ENCODE data around the gene CYP4F22.

Gene CYP4F22

GRCh38 chr19:15534957-15535864, 26.9 kb downstream of the CYP4F22 start:
- no peak for ATAC-seq
- peak; percentile 36 for DNase-seq

GRCh38 chr19:15536350-15536749, 28.0 kb downstream of the CYP4F22 start:
- no peak for ATAC-seq
- no peak for DNase-seq

GRCh38 chr19:15538774-15539173, 30.4 kb downstream of the CYP4F22 start:
- DNase-seq (no peak), ATAC-seq (no peak)

GRCh38 chr19:15539638-15540037, 31.3 kb downstream of the CYP4F22 start:
- ATAC-seq: no peak
- DNase-seq: no peak

- no peak for ATAC-seq
- no peak for DNase-seq
These were observed 32.1 kb downstream of the CYP4F22 start for GRCh38 chr19:15540435-15540834.

- DNase-seq (no peak), ATAC-seq (no peak)
These were observed 36.0 kb downstream of the CYP4F22 start for GRCh38 chr19:15544283-15544682.

- no peak for ATAC-seq
- no peak for DNase-seq
These were observed 36.6 kb downstream of the CYP4F22 start for GRCh38 chr19:15544970-15545369.

- DNase-seq (no peak), ATAC-seq (no peak)
These were observed 40.3 kb downstream of the CYP4F22 start for GRCh38 chr19:15548648-15549047.

- no peak for ATAC-seq
- no peak for DNase-seq
These were observed 41.3 kb downstream of the CYP4F22 start for GRCh38 chr19:15549581-15549980.

- no peak for DNase-seq
- ATAC-seq: no peak
These were observed 41.9 kb downstream of the CYP4F22 start for GRCh38 chr19:15550273-15550672.

GRCh38 chr19:15550929-15551292, 42.6 kb downstream of the CYP4F22 start:
- ATAC-seq: no peak
- peak; percentile 35 for DNase-seq

GRCh38 chr19:15551293-15552004, 43.1 kb downstream of the CYP4F22 start:
- DNase-seq: peak; percentile 78

GRCh38 chr19:15555021-15555420, 46.7 kb downstream of the CYP4F22 start:
- DNase-seq (no peak), ATAC-seq (no peak)

More at GRCh38 chr19:15551293-15552004, 43.1 kb downstream of the CYP4F22 start:
- ATAC-seq: peak; percentile 30

GRCh38 chr19:15555759-15556633, 47.7 kb downstream of the CYP4F22 start:
- DNase-seq (peak; percentile 99), ATAC-seq (peak; percentile 95)

GRCh38 chr19:15556634-15557181, 48.4 kb downstream of the CYP4F22 start:
- no peak for DNase-seq
- no peak for ATAC-seq

- DNase-seq: no peak
These were observed 48.9 kb downstream of the CYP4F22 start for GRCh38 chr19:15557223-15557622.

GRCh38 chr19:15562145-15562544, 53.8 kb downstream of the CYP4F22 start:
- DNase-seq (no peak), ATAC-seq (no peak)

More at GRCh38 chr19:15557223-15557622, 48.9 kb downstream of the CYP4F22 start:
- ATAC-seq: no peak

- no peak for ATAC-seq
- no peak for DNase-seq
These were observed 54.5 kb downstream of the CYP4F22 start for GRCh38 chr19:15562861-15563260.

- DNase-seq (no peak), ATAC-seq (no peak)
These were observed 55.0 kb downstream of the CYP4F22 start for GRCh38 chr19:15563325-15563794.

GRCh38 chr19:15563931-15564330, 55.6 kb downstream of the CYP4F22 start:
- no peak for DNase-seq
- ATAC-seq: no peak

- DNase-seq: no peak
- ATAC-seq: no peak
These were observed 56.3 kb downstream of the CYP4F22 start for GRCh38 chr19:15564534-15565168.
